Esophagus muscularis mucosa (tissue), 4 donors: ENCODE data around the gene COX18. TPM values are rescaled to one million over a fixed set of nuclear protein-coding genes. Genes with fewer than 3 reads are reported as not detected.

Experiments used
- DNase-seq: peaks from one replicate; pipeline ENCODE4 v3.0.0-alpha.2; 2017; ENCODE audit errors: extremely low spot score
- H3K27ac ChIP-seq, 4 donors: fragments of 200-600 bp; sonication (generic); replicated peaks in 1 of 4; 1 replicate in 3 of 4; 2 replicates in 1 of 4; pipeline ENCODE4 v1.5.1; 2016 to 2019; ENCODE audit warnings: mild to moderate bottlenecking in 1 of 4
- H3K27me3 ChIP-seq, 4 donors: fragments of 200-600 bp; sonication (generic); one replicate each; pipeline versions ENCODE4 v1.5.1 to v1.6.0; 2016 to 2019
- H3K36me3 ChIP-seq, 4 donors: fragments of 200-600 bp; sonication (generic); one replicate each; pipeline ENCODE4 v1.5.1; 2016 to 2019
- H3K4me1 ChIP-seq, 4 donors: fragments of 200-600 bp; sonication (generic); one replicate each; pipeline ENCODE4 v1.5.1; 2016 to 2019
- H3K4me3 ChIP-seq, 4 donors: fragments of 200-600 bp; sonication (generic); 1 replicate in 2 of 4; 2 replicates in 2 of 4; pipeline ENCODE4 v1.5.1; 2016 to 2019; ENCODE audit warnings: mild to moderate bottlenecking in 4 of 4, moderate library complexity in 1 of 4
- H3K9me3 ChIP-seq, 4 donors: fragments of 200-600 bp; sonication (generic); 1 replicate in 3 of 4; 2 replicates in 1 of 4; pipeline ENCODE4 v1.5.1; 2016 to 2019
- CTCF ChIP-seq, 3 experiments: fragments of 200-600 bp in 2 of 3; fragments of 450-650 bp in 1 of 3; sonication (generic) in 2 of 3; IDR thresholded peaks; one replicate each; pipeline ENCODE4 v1.5.1; 2017 to 2019; ENCODE audit warnings: antibody characterized with exemption in 3 of 3, mild to moderate bottlenecking in 2 of 3, moderate library complexity in 1 of 3
- EP300 ChIP-seq: sonication (generic); formaldehyde crosslinking; IDR thresholded peaks from one replicate; pipeline ENCODE4 v1.6.1; 2017; ENCODE audit warnings: antibody characterized with exemption
- POLR2A ChIP-seq: fragments of 450-650 bp; IDR thresholded peaks from one replicate; pipeline ENCODE4 v1.6.1; 2017; ENCODE audit warnings: antibody characterized with exemption, moderate library complexity, mild to moderate bottlenecking, low read depth
- POLR2AphosphoS5 ChIP-seq, 2 donors: sonication (generic); formaldehyde crosslinking; IDR thresholded peaks; one replicate each; pipeline ENCODE4 v1.6.1; 2017; ENCODE audit warnings: antibody characterized with exemption in 2 of 2
- WGBS: methylation state at CpG from one replicate; pipeline ENCODE4 v1.1.5; 2018; 5-methylcytosine and 5-hydroxymethylcytosine counted together
- intact Hi-C: fragments of 100-400 bp; cut with DNase I; formaldehyde crosslinking; loops from one replicate; pipeline ENCODE4 v1.15.1; 2023
- total RNA-seq, 4 donors: library from RNA; depleted of rRNA; stranded (reverse); fragments of >200 nt; gene quantifications; one replicate each; pipeline versions ENCODE4 v1.1.0 to v1.2.1, GENCODE V29; 2016

The COX18 gene
- total RNA-seq, 4 donors from 2014 or later, result 10.4 to 19.0 (median 12.9) TPM

- peaks cover 3 to 47% (median 36%) of the 10 kb centered on the region in 4 donors for H3K36me3 ChIP-seq
- WGBS, result 77% methylated on average over 4 of the region's 4 CpGs
- intact Hi-C loops, result no loop called here
- H3K4me1 ChIP-seq, result peaks cover 0 to 22% (median 22%) of the 10 kb centered on the region in 4 donors
- H3K27me3 ChIP-seq, result no peaks in the 10 kb centered on the region
- H3K4me3 ChIP-seq, result no peak overlapping the region
- TF ChIP-seq EP300 (no peak), POLR2A (no peak), CTCF (IDR thresholded peaks at IDR 0.05) (no peak), POLR2AphosphoS5 (IDR thresholded peaks at IDR 0.05) (no peak)
- no peaks in the 10 kb centered on the region for H3K9me3 ChIP-seq
- DNase-seq, result no peak
- H3K27ac ChIP-seq, result no peak overlapping the region
Observed at GRCh38 chr4:73064536-73064935, 5.0 kb downstream of the COX18 start.

- no peak for TF ChIP-seq CTCF (IDR thresholded peaks at IDR 0.05)
- no peak for TF ChIP-seq POLR2AphosphoS5 (IDR thresholded peaks at IDR 0.05)
- TF ChIP-seq POLR2A, result no peak
- TF ChIP-seq EP300, result no peak
- Histone ChIP-seq H3K9me3 (no peaks in the 10 kb centered on the region), H3K27me3 (no peaks in the 10 kb centered on the region), H3K36me3 (peaks cover 36 to 70% (median 56%) of the 10 kb centered on the region in 4 donors), H3K27ac (no peak overlapping the region), H3K4me1 (no peaks in the 10 kb centered on the region), H3K4me3 (no peak overlapping the region)
- intact Hi-C loops, result no loop called here
- 91% methylated on average over 2 of the region's 2 CpGs for WGBS
- DNase-seq, result no peak
Observed at GRCh38 chr4:73055241-73055897, 14.1 kb downstream of the COX18 start.

- Histone ChIP-seq H3K4me1 (no peaks in the 10 kb centered on the region), H3K4me3 (no peak overlapping the region), H3K27me3 (no peaks in the 10 kb centered on the region), H3K9me3 (no peaks in the 10 kb centered on the region), H3K27ac (no peak overlapping the region), H3K36me3 (peaks cover 29 to 57% (median 43%) of the 10 kb centered on the region in 4 donors)
- DNase-seq, result no peak
- WGBS, result 83% methylated on average over 2 of the region's 2 CpGs
- TF ChIP-seq POLR2AphosphoS5 (IDR thresholded peaks at IDR 0.05) (no peak), POLR2A (no peak), EP300 (no peak), CTCF (IDR thresholded peaks at IDR 0.05) (no peak)
- intact Hi-C loops, result no loop called here
Observed at GRCh38 chr4:73053974-73054480, 15.5 kb downstream of the COX18 start.

- no peak overlapping the region for H3K4me3 ChIP-seq
- peaks cover 19 to 47% (median 33%) of the 10 kb centered on the region in 4 donors for H3K36me3 ChIP-seq
- DNase-seq, result no peak
- WGBS, result 73% methylated on average over 5 of the region's 5 CpGs
- no peaks in the 10 kb centered on the region for H3K4me1 ChIP-seq
- H3K27me3 ChIP-seq, result no peaks in the 10 kb centered on the region
- intact Hi-C loops, result no loop called here
- no peak overlapping the region for H3K27ac ChIP-seq
- no peaks in the 10 kb centered on the region for H3K9me3 ChIP-seq
- TF ChIP-seq EP300, result no peak
- TF ChIP-seq POLR2A, result no peak
- TF ChIP-seq CTCF (IDR thresholded peaks at IDR 0.05), result no peak
- TF ChIP-seq POLR2AphosphoS5 (IDR thresholded peaks at IDR 0.05), result no peak
Observed at GRCh38 chr4:73053076-73053475, 16.4 kb downstream of the COX18 start.
